ENCODE results near the gene ABHD16A. TPM values are rescaled to one million over a fixed set of nuclear protein-coding genes. Genes with fewer than 3 reads are reported as not detected.
A peak's percentile ranks its signal among the peaks of the same experiment; 100 is the strongest.

ABHD16A gene
- polyA plus RNA-seq, 3 donors from 2014 or later = 43.6 to 53.7 (median 47.0) TPM

- peak overlapping the region; percentile 88 to 98 (median 96) for H3K4me3 Mint-ChIP-seq
- H3K27ac Mint-ChIP-seq = peak overlapping the region; percentile 94 to 99 (median 97)
- peaks cover 4 to 15% (median 5%) of the 10 kb centered on the region in 3 donors for H3K36me3 Mint-ChIP-seq
- peaks cover 8 to 28% (median 18%) of the 10 kb centered on the region in 3 donors for H3K27me3 Mint-ChIP-seq (ENCODE audit: low read depth in 3 of 3)
- DNase-seq = no peak
- H3K9me3 Mint-ChIP-seq = no peaks in the 10 kb centered on the region
- H3K4me1 Mint-ChIP-seq = peaks cover 71 to 76% of the 10 kb centered on the region in 2 donors
These were observed 34.3 kb upstream of the ABHD16A start for GRCh38 chr6:31737315-31737990.

GRCh38 chr6:31736768-31737314, 33.7 kb upstream of the ABHD16A start:
- Mint-ChIP-seq H3K27me3 (ENCODE audit: low read depth in 3 of 3) (peaks cover 8 to 28% (median 18%) of the 10 kb centered on the region in 3 donors), H3K27ac (peak overlapping the region; percentile 94 to 99 (median 97)), H3K36me3 (peaks cover 9 to 19% (median 9%) of the 10 kb centered on the region in 3 donors), H3K4me3 (peak overlapping the region; percentile 88 to 98 (median 96)), H3K4me1 (peaks cover 75 to 82% of the 10 kb centered on the region in 2 donors), H3K9me3 (no peaks in the 10 kb centered on the region)
- DNase-seq = no peak

GRCh38 chr6:31736021-31736767, 33.1 kb upstream of the ABHD16A start, which contains the start of gene CLIC1:
Gene CLIC1 (minus strand): TSS chr6:31736530. CDS start chr6:31736300, 230 bp downstream.
- peak; percentile 71 to 74 (median 73) for DNase-seq
- H3K9me3 Mint-ChIP-seq = no peaks in the 10 kb centered on the region
- H3K4me1 Mint-ChIP-seq = peaks cover 77 to 86% of the 10 kb centered on the region in 2 donors
- peak within 1 kb of the TSS; percentile 88 to 98 (median 96) for H3K4me3 Mint-ChIP-seq
- peak within 1 kb of the TSS; percentile 94 to 99 (median 97) for H3K27ac Mint-ChIP-seq
- peaks cover 8 to 28% (median 18%) of the 10 kb centered on the region in 3 donors for H3K27me3 Mint-ChIP-seq (ENCODE audit: low read depth in 3 of 3)
- H3K36me3 Mint-ChIP-seq = peaks cover 9 to 22% (median 12%) of the 10 kb centered on the region in 3 donors

GRCh38 chr6:31734821-31735406, 31.8 kb upstream of the ABHD16A start:
- H3K4me3 Mint-ChIP-seq = peak overlapping the region; percentile 88 to 98 (median 96)
- H3K36me3 Mint-ChIP-seq = peaks cover 9 to 32% (median 12%) of the 10 kb centered on the region in 3 donors
- H3K27ac Mint-ChIP-seq = peak overlapping the region; percentile 94 to 99 (median 97)
- no peaks in the 10 kb centered on the region for H3K9me3 Mint-ChIP-seq
- peaks cover 78 to 86% of the 10 kb centered on the region in 2 donors for H3K4me1 Mint-ChIP-seq
- H3K27me3 Mint-ChIP-seq (ENCODE audit: low read depth in 3 of 3) = peaks cover 6 to 28% (median 14%) of the 10 kb centered on the region in 3 donors
- DNase-seq = peak; percentile 65 to 73 (median 66)

- no peak for DNase-seq
- Mint-ChIP-seq H3K4me1 (peaks cover 76 to 84% of the 10 kb centered on the region in 2 donors), H3K27me3 (ENCODE audit: low read depth in 3 of 3) (peaks cover 2 to 24% (median 10%) of the 10 kb centered on the region in 3 donors), H3K4me3 (peak overlapping the region; percentile 88 to 98 (median 96)), H3K27ac (peak overlapping the region; percentile 94 to 99 (median 97)), H3K9me3 (no peaks in the 10 kb centered on the region), H3K36me3 (peaks cover 9 to 32% (median 12%) of the 10 kb centered on the region in 3 donors)
These were observed 31.2 kb upstream of the ABHD16A start for GRCh38 chr6:31734247-31734820.

GRCh38 chr6:31733734-31734133, 30.6 kb upstream of the ABHD16A start:
- H3K27me3 Mint-ChIP-seq (ENCODE audit: low read depth in 3 of 3) = peaks cover 2 to 22% (median 10%) of the 10 kb centered on the region in 3 donors
- no peak for DNase-seq
- H3K36me3 Mint-ChIP-seq = peaks cover 9 to 32% (median 12%) of the 10 kb centered on the region in 3 donors
- peak overlapping the region; percentile 88 to 98 (median 96) for H3K4me3 Mint-ChIP-seq
- H3K27ac Mint-ChIP-seq = peak overlapping the region; percentile 88 to 99 (median 97)
- no peaks in the 10 kb centered on the region for H3K9me3 Mint-ChIP-seq
- peaks cover 76 to 84% of the 10 kb centered on the region in 2 donors for H3K4me1 Mint-ChIP-seq

- peak overlapping the region in 4 of 6 donors; percentile 16 to 83 (median 54) for H3K27ac Mint-ChIP-seq
- no peak for DNase-seq
- peaks cover 75 to 81% of the 10 kb centered on the region in 2 donors for H3K4me1 Mint-ChIP-seq
- H3K27me3 Mint-ChIP-seq (ENCODE audit: low read depth in 3 of 3) = peaks cover 2 to 16% (median 11%) of the 10 kb centered on the region in 3 donors
- peaks cover 9 to 32% (median 12%) of the 10 kb centered on the region in 3 donors for H3K36me3 Mint-ChIP-seq
- peak overlapping the region in 2 of 5 donors; percentile 15 to 38 for H3K4me3 Mint-ChIP-seq
- H3K9me3 Mint-ChIP-seq = no peaks in the 10 kb centered on the region
These were observed 28.9 kb upstream of the ABHD16A start for GRCh38 chr6:31732029-31732428.

GRCh38 chr6:31730631-31731086, 27.5 kb upstream of the ABHD16A start:
- Mint-ChIP-seq H3K9me3 (no peaks in the 10 kb centered on the region), H3K36me3 (peaks cover 7 to 45% (median 22%) of the 10 kb centered on the region in 3 donors), H3K27ac (peak overlapping the region; percentile 83 to 98 (median 92)), H3K4me1 (peaks cover 78 to 79% of the 10 kb centered on the region in 2 donors), H3K27me3 (ENCODE audit: low read depth in 3 of 3) (peaks cover under 1 to 10% (median 6%) of the 10 kb centered on the region in 3 donors), H3K4me3 (peak overlapping the region; percentile 97 to 99 (median 99))
- DNase-seq = no peak

GRCh38 chr6:31729979-31730630, 27.0 kb upstream of the ABHD16A start:
- peak; percentile 76 to 79 (median 79) for DNase-seq
- no peaks in the 10 kb centered on the region for H3K9me3 Mint-ChIP-seq
- peaks cover 4 to 47% (median 22%) of the 10 kb centered on the region in 3 donors for H3K36me3 Mint-ChIP-seq
- peaks cover 0 to 8% (median 2%) of the 10 kb centered on the region in 3 donors for H3K27me3 Mint-ChIP-seq (ENCODE audit: low read depth in 3 of 3)
- peaks cover 77 to 79% of the 10 kb centered on the region in 2 donors for H3K4me1 Mint-ChIP-seq
- H3K4me3 Mint-ChIP-seq = peak overlapping the region; percentile 97 to 99 (median 99)
- peak overlapping the region; percentile 83 to 98 (median 92) for H3K27ac Mint-ChIP-seq

- peak overlapping the region; percentile 97 to 99 (median 99) for H3K4me3 Mint-ChIP-seq
- peaks cover 76 to 77% of the 10 kb centered on the region in 2 donors for H3K4me1 Mint-ChIP-seq
- peaks cover 0 to 4% (median 2%) of the 10 kb centered on the region in 3 donors for H3K27me3 Mint-ChIP-seq (ENCODE audit: low read depth in 3 of 3)
- peaks cover 4 to 47% (median 22%) of the 10 kb centered on the region in 3 donors for H3K36me3 Mint-ChIP-seq
- H3K27ac Mint-ChIP-seq = peak overlapping the region; percentile 83 to 98 (median 94)
- H3K9me3 Mint-ChIP-seq = no peaks in the 10 kb centered on the region
- DNase-seq = peak; percentile 79 to 81 (median 80)
These were observed 26.4 kb upstream of the ABHD16A start for GRCh38 chr6:31729515-31729978.

GRCh38 chr6:31728767-31729514, 25.8 kb upstream of the ABHD16A start, which contains the start of gene DDAH2:
Gene DDAH2 (minus strand): TSS chr6:31729299. CDS start chr6:31729161, 138 bp downstream.
- DNase-seq = no peak
- peaks cover 4 to 46% (median 22%) of the 10 kb centered on the region in 3 donors for H3K36me3 Mint-ChIP-seq
- peak within 1 kb of the TSS; percentile 83 to 98 (median 94) for H3K27ac Mint-ChIP-seq
- peaks cover 72 to 76% of the 10 kb centered on the region in 2 donors for H3K4me1 Mint-ChIP-seq
- H3K27me3 Mint-ChIP-seq (ENCODE audit: low read depth in 3 of 3) = peaks cover 0 to 6% (median 2%) of the 10 kb centered on the region in 3 donors
- H3K9me3 Mint-ChIP-seq = no peaks in the 10 kb centered on the region
- peak within 1 kb of the TSS; percentile 97 to 99 (median 99) for H3K4me3 Mint-ChIP-seq
